ENCODE results near the gene PPP1R8.

- no peak for TF ChIP-seq CTCF (IDR thresholded peaks at IDR 0.05; ENCODE audit: poor library complexity)
- no peak for TF ChIP-seq EZH2phosphoT487 (IDR thresholded peaks at IDR 0.05; ENCODE audit: low read depth, severe bottlenecking, unreplicated experiment)
Measured at GRCh38 chr1:27785781-27786455, 44.7 kb upstream of the PPP1R8 start.

Data from hepatocyte (in vitro differentiated cells).